Esophagus (tissue), 2 donors: Measurements from ENCODE around the gene SAP130. TPM values are rescaled to one million over a fixed set of nuclear protein-coding genes. Genes with fewer than 3 reads are reported as not detected.

Source experiments
- H3K27ac ChIP-seq, 2 donors: one replicate each; pipeline ENCODE4 v1.5.1; 2013; ENCODE audit warnings: low read depth in 2 of 2, mild to moderate bottlenecking in 2 of 2, inconsistent platforms in 1 of 2, low read length in 1 of 2, moderate library complexity in 1 of 2
- H3K27me3 ChIP-seq, 2 donors: one replicate each; pipeline ENCODE4 v1.6.1; 2013; ENCODE audit warnings: low read length in 2 of 2, control low read depth in 1 of 2, mild to moderate bottlenecking in 1 of 2; ENCODE audit not compliant: insufficient read depth in 2 of 2, control insufficient read depth in 1 of 2
- H3K36me3 ChIP-seq, 2 donors: one replicate each; pipeline ENCODE4 v1.6.1; 2013; ENCODE audit warnings: low read length in 1 of 2; ENCODE audit not compliant: control insufficient read depth in 2 of 2, insufficient read depth in 2 of 2
- H3K4me1 ChIP-seq, 2 donors: one replicate each; pipeline ENCODE4 v1.6.1; 2013; ENCODE audit warnings: low read length in 1 of 2; ENCODE audit not compliant: control insufficient read depth in 2 of 2, insufficient read depth in 2 of 2
- H3K4me3 ChIP-seq, 2 donors: one replicate each; pipeline ENCODE4 v1.5.1; 2013; ENCODE audit warnings: low read length in 2 of 2, mild to moderate bottlenecking in 2 of 2, low read depth in 1 of 2, moderate library complexity in 1 of 2
- H3K9me3 ChIP-seq, 2 donors: one replicate each; pipeline ENCODE4 v1.6.1; 2013; ENCODE audit warnings: mild to moderate bottlenecking in 2 of 2, low read depth in 1 of 2, low read length in 1 of 2, moderate library complexity in 1 of 2; ENCODE audit not compliant: control insufficient read depth in 2 of 2, insufficient read depth in 1 of 2
- WGBS, 2 donors: extraction: QIAGEN DNeasy Blood & Tissue Kit; methylation state at CpG; one replicate each; pipeline ENCODE4 v1.1.7; 2013; 5-methylcytosine and 5-hydroxymethylcytosine counted together
- polyA plus RNA-seq, 2 donors: library from polyadenylated mRNA; stranded (reverse); fragments of 200-250 nt; gene quantifications; one replicate each; pipeline ENCODE4 v1.2.3, GENCODE V29; 2013
- donor health status: healthy with polysubstance abuse.
- donor health status: Bipolar disorder and iron deficiency.

SAP130 gene
- polyA plus RNA-seq, 2 donors: 6.3 to 7.3 TPM

DNA sequence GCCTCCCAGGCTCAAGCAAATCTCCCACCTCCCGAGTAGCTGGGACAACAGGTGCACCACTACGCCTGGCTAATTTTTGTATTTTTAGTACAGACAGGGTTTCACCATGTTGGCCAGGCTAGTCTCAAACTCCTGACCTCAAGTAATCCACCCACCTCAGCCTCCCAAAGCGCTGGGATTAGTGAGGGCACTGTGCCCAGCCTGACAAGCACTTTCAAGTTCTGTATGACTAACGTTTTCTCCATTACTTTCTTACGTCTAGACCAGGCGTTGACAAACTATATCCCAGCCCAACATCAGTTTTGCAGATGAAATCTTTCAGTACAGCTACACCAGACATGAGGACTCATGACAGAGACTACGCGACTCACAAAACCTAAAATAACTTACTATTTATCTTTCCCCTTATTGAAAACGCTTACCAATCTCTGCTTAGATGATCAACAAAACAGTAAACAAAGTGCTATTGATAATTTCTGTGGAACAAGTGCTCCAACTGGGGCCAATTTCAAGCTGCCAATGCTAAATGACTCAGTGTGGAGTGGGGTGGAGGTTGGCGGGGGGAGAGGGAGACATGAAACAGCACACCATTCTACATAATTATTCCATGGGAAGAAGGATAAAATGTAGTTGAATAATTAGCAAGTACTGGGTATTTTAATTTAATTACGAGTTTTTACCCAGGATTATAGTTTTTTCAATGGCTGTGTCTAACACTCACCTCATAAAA lies 59.1 kb downstream of the SAP130 start:
- Histone ChIP-seq H3K36me3 (peaks cover 2 to 3% of the 10 kb centered on the region in 2 donors), H3K27me3 (no peaks in the 10 kb centered on the region), H3K4me1 (no peaks in the 10 kb centered on the region), H3K4me3 (no peak overlapping the region), H3K27ac (no peak overlapping the region), H3K9me3 (no peaks in the 10 kb centered on the region)
- WGBS, 2 donors: 46 to 61% methylated on average over 11 of the region's 11 CpGs

DNA sequence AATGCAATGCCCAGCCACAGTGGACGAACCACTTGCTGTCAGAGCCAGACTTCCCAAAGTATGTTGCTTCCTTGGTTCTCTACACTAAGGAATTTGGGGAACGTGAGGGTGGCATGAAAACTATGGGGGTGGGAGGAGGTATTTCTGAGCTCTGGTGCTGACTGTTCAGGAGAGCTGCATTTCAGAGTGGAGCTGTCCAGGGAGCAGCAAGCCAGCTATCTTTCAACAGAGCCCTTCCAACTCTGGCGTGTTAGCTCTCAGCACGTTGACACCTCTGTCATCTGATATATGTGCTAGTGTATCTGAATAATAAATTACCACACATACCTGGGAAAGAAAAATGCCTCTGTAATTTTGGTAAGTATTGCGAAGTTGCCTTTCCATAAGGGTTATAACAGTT lies 66.1 kb downstream of the SAP130 start:
- no peaks in the 10 kb centered on the region for H3K4me1 ChIP-seq
- no peaks in the 10 kb centered on the region for H3K27me3 ChIP-seq
- no peak overlapping the region for H3K4me3 ChIP-seq
- 95 to 96% methylated on average over 5 of the region's 5 CpGs for WGBS, 2 donors
- peaks cover 0 to 5% of the 10 kb centered on the region in 2 donors for H3K36me3 ChIP-seq
- H3K9me3 ChIP-seq: no peaks in the 10 kb centered on the region
- H3K27ac ChIP-seq: no peak overlapping the region

DNA sequence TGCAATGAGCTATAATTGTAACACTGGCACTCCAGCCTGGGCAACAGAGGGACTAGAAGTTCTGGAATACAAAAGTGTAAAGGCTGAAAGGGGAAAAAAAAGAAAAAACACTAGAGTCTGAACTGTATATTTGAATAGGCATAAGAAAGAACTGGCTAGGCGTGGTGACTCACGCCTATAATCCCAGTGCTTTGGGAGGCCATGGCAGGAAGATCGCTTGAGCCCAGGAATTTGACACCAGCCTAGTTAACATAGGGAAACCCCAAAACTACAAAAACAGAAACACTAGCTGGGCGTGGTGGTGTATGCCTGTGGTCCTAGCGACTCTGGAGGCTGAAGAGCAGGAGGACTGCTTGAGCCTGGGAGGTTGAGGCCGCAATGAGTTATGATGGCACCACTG lies 70.6 kb downstream of the SAP130 start:
- 85 to 87% methylated on average over 6 of the region's 6 CpGs for WGBS, 2 donors
- H3K4me1 ChIP-seq: no peaks in the 10 kb centered on the region
- no peak overlapping the region for H3K27ac ChIP-seq
- no peaks in the 10 kb centered on the region for H3K27me3 ChIP-seq
- H3K9me3 ChIP-seq: no peaks in the 10 kb centered on the region
- no peak overlapping the region for H3K4me3 ChIP-seq
- H3K36me3 ChIP-seq: peaks cover 4 to 12% of the 10 kb centered on the region in 2 donors

DNA sequence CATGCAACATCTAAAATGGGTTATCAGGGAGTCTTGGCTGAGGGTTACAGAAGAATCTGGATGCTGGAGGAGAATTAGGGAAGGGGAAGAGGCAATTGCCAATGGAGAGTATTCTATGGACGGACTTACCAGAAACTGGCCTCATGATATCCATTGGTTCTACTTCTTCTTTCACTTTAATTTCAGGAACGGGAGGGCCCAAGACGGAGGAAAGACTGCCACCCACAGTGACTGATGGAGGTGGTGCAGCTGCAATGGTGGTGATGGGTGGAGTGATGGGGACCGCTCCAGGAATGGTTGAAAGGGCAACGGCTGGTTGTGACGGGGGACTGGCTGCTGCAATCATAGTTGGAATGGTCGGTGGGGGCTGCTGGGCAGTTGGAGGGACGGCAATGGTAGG lies 73.0 kb downstream of the SAP130 start:
- Histone ChIP-seq H3K9me3 (no peaks in the 10 kb centered on the region), H3K27me3 (no peaks in the 10 kb centered on the region), H3K36me3 (peaks cover 7 to 17% of the 10 kb centered on the region in 2 donors), H3K4me1 (no peaks in the 10 kb centered on the region), H3K4me3 (no peak overlapping the region), H3K27ac (no peak overlapping the region)
- WGBS, 2 donors: 89 to 98% methylated on average over 8 of the region's 8 CpGs

DNA sequence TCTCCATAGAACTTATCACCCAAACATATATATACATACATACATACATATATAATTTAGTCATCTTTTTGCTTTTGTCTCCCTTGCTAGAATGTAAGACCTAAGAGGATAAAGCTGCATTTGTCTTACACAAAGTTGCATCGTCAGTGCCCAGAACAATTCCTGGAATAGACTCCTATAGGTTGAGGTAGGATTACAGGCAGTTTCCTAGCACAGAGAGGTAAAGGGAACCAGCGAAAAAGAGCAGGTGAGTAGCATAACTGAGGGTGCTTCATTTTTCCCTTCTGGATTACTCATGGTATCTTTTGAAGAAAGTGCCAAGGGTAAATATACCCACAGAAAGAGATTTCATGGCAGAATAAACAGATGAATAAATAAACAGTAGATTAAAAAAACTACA lies 74.0 kb downstream of the SAP130 start:
- H3K4me1 ChIP-seq: no peaks in the 10 kb centered on the region

DNA sequence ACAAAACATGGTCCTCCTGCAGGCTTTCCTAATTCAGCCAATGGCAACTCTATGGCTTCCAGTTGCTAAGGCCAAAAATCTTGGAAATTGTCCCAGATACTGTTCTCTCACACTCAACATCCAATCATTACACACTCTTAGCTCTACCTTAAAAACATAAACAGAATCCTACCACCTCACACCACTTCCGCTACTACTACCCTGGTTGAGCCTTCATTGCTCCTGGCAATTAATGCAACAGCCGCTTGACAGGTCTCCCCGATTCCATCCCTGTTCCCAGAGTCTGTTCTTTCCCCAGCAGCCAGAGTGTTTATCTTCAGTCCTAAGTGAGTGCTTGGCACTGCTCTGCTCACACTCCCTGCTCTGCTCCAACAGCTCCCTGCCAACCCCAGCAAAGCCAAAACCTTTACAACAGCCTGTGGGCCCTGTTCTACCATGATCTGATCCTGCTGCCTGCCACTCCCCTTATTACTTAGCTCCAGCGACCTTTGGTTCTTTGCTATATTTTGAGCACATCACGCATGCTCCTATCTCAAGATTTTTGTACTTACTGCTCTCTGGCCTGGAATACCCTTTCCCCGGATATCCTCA lies 74.6 kb downstream of the SAP130 start:
- H3K4me3 ChIP-seq: no peak overlapping the region
- peak overlapping the region in 1 of 2 donors; percentile 26 for H3K27ac ChIP-seq
- no peaks in the 10 kb centered on the region for H3K27me3 ChIP-seq
- H3K4me1 ChIP-seq: no peaks in the 10 kb centered on the region
- H3K36me3 ChIP-seq: peaks cover 9 to 16% of the 10 kb centered on the region in 2 donors
- 55 to 74% methylated on average over 6 of the region's 6 CpGs for whole genome bisulfite sequencing, 2 donors
- no peaks in the 10 kb centered on the region for H3K9me3 ChIP-seq

More for the DNA sequence above, 74.0 kb downstream of the SAP130 start:
- Histone ChIP-seq H3K4me3 (no peak overlapping the region), H3K27me3 (no peaks in the 10 kb centered on the region), H3K36me3 (peaks cover 9 to 16% of the 10 kb centered on the region in 2 donors), H3K27ac (no peak overlapping the region), H3K9me3 (no peaks in the 10 kb centered on the region)
- whole genome bisulfite sequencing, 2 donors: 82 to 93% methylated on average over 2 of the region's 2 CpGs

DNA sequence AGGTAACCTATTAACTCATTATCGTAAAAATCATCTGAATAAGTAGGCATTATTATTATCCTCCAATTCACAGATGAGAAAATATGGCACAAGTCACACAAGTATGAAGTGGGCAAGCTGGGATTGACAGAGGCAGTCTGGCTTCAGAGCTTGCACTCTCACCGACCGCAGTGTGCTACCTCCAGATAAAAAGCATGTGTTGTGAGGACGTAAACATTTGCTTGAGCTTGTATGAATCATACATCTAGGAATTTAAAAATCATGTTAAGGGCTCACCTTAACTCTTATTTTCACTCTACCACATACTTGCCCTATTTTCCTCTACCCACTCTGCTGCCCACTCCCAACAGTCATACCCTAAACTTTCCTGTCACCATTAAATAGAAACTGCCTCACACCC lies 76.8 kb downstream of the SAP130 start:
- Histone ChIP-seq H3K4me1 (no peaks in the 10 kb centered on the region), H3K27ac (no peak overlapping the region), H3K4me3 (no peak overlapping the region), H3K27me3 (no peaks in the 10 kb centered on the region), H3K9me3 (no peaks in the 10 kb centered on the region), H3K36me3 (peaks cover 6 to 20% of the 10 kb centered on the region in 2 donors)
- WGBS, 2 donors: 94 to 97% methylated on average over 4 of the region's 4 CpGs

DNA sequence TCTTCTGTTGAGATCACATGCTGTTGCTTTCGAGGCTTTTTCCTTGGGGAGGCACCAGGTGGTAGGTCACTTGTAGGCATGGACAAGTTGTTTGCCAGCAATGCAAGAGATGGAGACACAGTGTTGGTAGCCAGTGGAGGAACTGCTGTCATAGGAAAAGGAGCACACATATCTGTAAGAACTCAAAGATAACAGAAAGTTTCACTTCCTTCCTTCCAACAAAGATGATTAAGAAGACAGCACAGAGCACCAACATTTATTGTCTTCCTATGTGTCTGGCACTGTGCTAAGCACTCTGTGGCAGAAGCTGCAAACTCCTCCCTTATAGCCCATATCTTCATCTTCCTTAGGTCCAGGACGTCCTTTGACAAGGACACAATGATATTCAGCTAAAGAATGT lies 77.6 kb downstream of the SAP130 start:
- 86 to 89% methylated on average over 2 of the region's 2 CpGs for WGBS, 2 donors
- Histone ChIP-seq H3K27me3 (no peaks in the 10 kb centered on the region), H3K9me3 (no peaks in the 10 kb centered on the region), H3K36me3 (peaks cover 5 to 25% of the 10 kb centered on the region in 2 donors), H3K4me1 (no peaks in the 10 kb centered on the region), H3K4me3 (no peak overlapping the region), H3K27ac (no peak overlapping the region)

DNA sequence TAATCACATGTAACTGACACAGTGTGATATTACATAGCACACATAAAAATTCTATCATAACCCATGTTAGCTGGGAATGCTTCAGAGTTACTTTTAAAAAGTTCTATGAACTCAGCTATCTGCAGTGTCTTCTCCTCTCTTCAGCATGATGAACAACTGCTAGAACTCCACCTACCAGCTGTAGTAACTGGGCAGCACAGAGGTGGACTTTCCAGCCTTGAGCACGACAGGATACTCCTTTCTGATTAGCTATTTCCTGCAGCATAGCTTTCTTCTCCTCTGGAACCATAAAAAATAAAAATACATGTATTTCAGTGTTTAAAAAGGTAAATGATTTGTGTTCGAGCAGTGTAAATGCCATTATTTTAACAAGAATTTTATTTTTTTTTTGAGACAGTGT lies 82.6 kb downstream of the SAP130 start:
- WGBS, 2 donors: 92 to 96% methylated on average over 2 of the region's 2 CpGs
- Histone ChIP-seq H3K27ac (no peak overlapping the region), H3K36me3 (peaks cover 19 to 20% of the 10 kb centered on the region in 2 donors), H3K27me3 (no peaks in the 10 kb centered on the region), H3K9me3 (no peaks in the 10 kb centered on the region), H3K4me3 (no peak overlapping the region), H3K4me1 (no peaks in the 10 kb centered on the region)

DNA sequence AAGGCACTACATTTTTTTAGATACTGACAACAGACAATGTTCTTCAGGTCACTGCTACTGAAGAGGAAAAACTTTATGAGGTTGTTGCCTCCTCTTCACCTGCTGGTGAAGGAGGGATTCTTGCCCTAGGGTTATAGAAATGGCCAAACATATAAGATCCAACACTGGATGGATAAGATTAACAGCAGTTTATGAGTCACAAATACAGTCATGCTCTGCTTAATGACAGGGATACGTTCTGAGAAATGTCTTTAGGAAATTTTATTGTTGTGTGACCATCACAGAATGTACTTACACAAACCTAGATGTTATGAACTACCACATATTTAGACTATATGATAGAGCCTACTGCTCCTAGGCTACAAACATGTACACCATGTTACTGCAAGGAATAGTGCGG lies 84.7 kb downstream of the SAP130 start:
- Histone ChIP-seq H3K4me1 (no peaks in the 10 kb centered on the region), H3K27me3 (no peaks in the 10 kb centered on the region), H3K36me3 (peaks cover 14 to 15% of the 10 kb centered on the region in 2 donors), H3K27ac (no peak overlapping the region), H3K4me3 (no peak overlapping the region), H3K9me3 (no peaks in the 10 kb centered on the region)
- WGBS, 2 donors: 81 to 87% methylated on average over 2 of the region's 2 CpGs
